Breast epithelium (tissue), 4 donors: Measurements from ENCODE around the gene SLC25A42. TPM values are rescaled to one million over a fixed set of nuclear protein-coding genes. Genes with fewer than 3 reads are reported as not detected.

Source experiments
- DNase-seq, 2 donors: peaks; one replicate each; pipeline ENCODE4 v3.0.0-alpha.2; 2019; ENCODE audit warnings: low spot score in 2 of 2
- H3K27ac ChIP-seq, 2 donors: fragments of 200-600 bp; sonication (generic) in 1 of 2; one replicate each; pipeline ENCODE4 v1.5.1; 2016 to 2019; ENCODE audit warnings: mild to moderate bottlenecking in 1 of 2
- H3K27me3 ChIP-seq, 2 donors: fragments of 200-600 bp; sonication (generic) in 1 of 2; one replicate each; pipeline versions ENCODE4 v1.5.1 to v1.6.0; 2017 to 2019; ENCODE audit warnings: control low read depth in 1 of 2, mild to moderate bottlenecking in 1 of 2
- H3K36me3 ChIP-seq: fragments of 200-600 bp; one replicate; pipeline ENCODE4 v1.5.1; 2019
- H3K4me1 ChIP-seq, 2 donors: fragments of 200-600 bp; sonication (generic); one replicate each; pipeline ENCODE4 v1.5.1; 2016 to 2019; ENCODE audit warnings: control low read depth in 1 of 2
- H3K4me3 ChIP-seq, 3 donors: fragments of 200-600 bp; sonication (generic); 1 replicate in 2 of 3; 2 replicates in 1 of 3; pipeline ENCODE4 v1.5.1; 2016 to 2019; ENCODE audit warnings: mild to moderate bottlenecking in 3 of 3, moderate library complexity in 2 of 3
- H3K9me3 ChIP-seq, 2 donors: fragments of 200-600 bp; sonication (generic) in 1 of 2; one replicate each; pipeline ENCODE4 v1.5.1; 2016 to 2019; ENCODE audit warnings: control low read depth in 1 of 2
- CTCF ChIP-seq, 3 donors: fragments of 450-650 bp; IDR thresholded peaks; one replicate each; pipeline ENCODE4 v1.5.1; 2016 to 2017; ENCODE audit warnings: antibody characterized with exemption in 3 of 3, mild to moderate bottlenecking in 3 of 3, moderate library complexity in 3 of 3
- POLR2A ChIP-seq: fragments of 450-650 bp; IDR thresholded peaks from one replicate; pipeline ENCODE4 v1.6.1; 2016; ENCODE audit warnings: antibody characterized with exemption, mild to moderate bottlenecking, moderate library complexity
- POLR2AphosphoS5 ChIP-seq, 3 donors: sonication (generic); formaldehyde crosslinking; IDR thresholded peaks; one replicate each; pipeline ENCODE4 v1.6.1; 2017; ENCODE audit warnings: antibody characterized with exemption in 3 of 3
- intact Hi-C: fragments of 100-400 bp; cut with DNase I; formaldehyde crosslinking; loops from one replicate; pipeline ENCODE4 v1.15.1; 2023; ENCODE audit warnings: low total_unique reads
- total RNA-seq, 3 donors: library from RNA; depleted of rRNA; stranded (reverse); fragments of >200 nt; gene quantifications; one replicate each; pipeline ENCODE4 v1.1.0, GENCODE V29; 2016

SLC25A42 gene
- total RNA-seq, 3 donors from 2014 or later, result 6.4 to 12.8 (median 9.8) TPM

GRCh38 chr19:19095691-19096090 lies 31.9 kb downstream of the SLC25A42 start:
- H3K9me3 ChIP-seq, result no peaks in the 10 kb centered on the region
- no peak for DNase-seq
- no peak overlapping the region for H3K4me3 ChIP-seq
- no peaks in the 10 kb centered on the region for H3K36me3 ChIP-seq
- no peak overlapping the region for H3K27ac ChIP-seq
- intact Hi-C loops, result no loop called here
- no peaks in the 10 kb centered on the region for H3K27me3 ChIP-seq
- no peaks in the 10 kb centered on the region for H3K4me1 ChIP-seq
- TF ChIP-seq CTCF (IDR thresholded peaks at IDR 0.05) (no peak), POLR2AphosphoS5 (IDR thresholded peaks at IDR 0.05) (no peak), POLR2A (no peak)

GRCh38 chr19:19096641-19097627 lies 33.1 kb downstream of the SLC25A42 start:
- H3K27ac ChIP-seq, result no peak overlapping the region
- DNase-seq, result no peak
- intact Hi-C loops, result no loop called here
- TF ChIP-seq POLR2AphosphoS5 (IDR thresholded peaks at IDR 0.05), result no peak
- TF ChIP-seq CTCF (IDR thresholded peaks at IDR 0.05), result no peak
- TF ChIP-seq POLR2A, result no peak
- no peaks in the 10 kb centered on the region for H3K9me3 ChIP-seq
- no peaks in the 10 kb centered on the region for H3K4me1 ChIP-seq
- H3K4me3 ChIP-seq, result no peak overlapping the region
- H3K36me3 ChIP-seq, result no peaks in the 10 kb centered on the region
- H3K27me3 ChIP-seq, result no peaks in the 10 kb centered on the region

GRCh38 chr19:19098084-19098702 lies 34.4 kb downstream of the SLC25A42 start:
- Histone ChIP-seq H3K4me3 (no peak overlapping the region), H3K36me3 (no peaks in the 10 kb centered on the region), H3K4me1 (no peaks in the 10 kb centered on the region), H3K9me3 (no peaks in the 10 kb centered on the region), H3K27ac (no peak overlapping the region), H3K27me3 (no peaks in the 10 kb centered on the region)
- intact Hi-C loops, result no loop called here
- TF ChIP-seq CTCF (IDR thresholded peaks at IDR 0.05) (no peak), POLR2A (no peak), POLR2AphosphoS5 (IDR thresholded peaks at IDR 0.05) (no peak)
- no peak for DNase-seq

- H3K36me3 ChIP-seq, result no peaks in the 10 kb centered on the region
- H3K27ac ChIP-seq, result no peak overlapping the region
- no peak for TF ChIP-seq POLR2AphosphoS5 (IDR thresholded peaks at IDR 0.05)
- TF ChIP-seq POLR2A, result no peak
- no peak for TF ChIP-seq CTCF (IDR thresholded peaks at IDR 0.05)
- H3K4me3 ChIP-seq, result no peak overlapping the region
- H3K27me3 ChIP-seq, result no peaks in the 10 kb centered on the region
- H3K9me3 ChIP-seq, result no peaks in the 10 kb centered on the region
- no peak for DNase-seq
- H3K4me1 ChIP-seq, result no peaks in the 10 kb centered on the region
- intact Hi-C loops, result no loop called here
Measured at GRCh38 chr19:19098703-19099632, 35.2 kb downstream of the SLC25A42 start.
